Right lobe of liver (tissue), 6 donors: ENCODE results near the gene CYB5RL. TPM values are rescaled to one million over a fixed set of nuclear protein-coding genes. Genes with fewer than 3 reads are reported as not detected.

Experiments used
- ATAC-seq, 4 donors: fragments of 200-7000 bp; cut with Tn5 transposase; one replicate each; pipeline ENCODE4 v1.9.1; 2020; ENCODE audit warnings: mild to moderate bottlenecking in 4 of 4, moderate library complexity in 4 of 4
- DNase-seq, 3 donors: peaks; one replicate each; pipeline ENCODE4 v3.0.0-alpha.2; 2020
- H3K27ac ChIP-seq, 3 donors: fragments of 200-600 bp; one replicate each; pipeline ENCODE4 v1.8.0; 2022
- H3K27me3 ChIP-seq, 2 donors: fragments of 200-600 bp; one replicate each; pipeline ENCODE4 v1.8.0; 2022
- H3K36me3 ChIP-seq, 4 donors: fragments of 200-600 bp; sonication (generic) in 1 of 4; one replicate each; pipeline versions ENCODE4 v1.5.1 to v1.8.0; 2017 to 2022; ENCODE audit warnings: control low read depth in 1 of 4
- H3K4me1 ChIP-seq, 4 donors: fragments of 200-600 bp; sonication (generic) in 1 of 4; one replicate each; pipeline versions ENCODE4 v1.5.1 to v1.8.0; 2017 to 2022; ENCODE audit warnings: control low read depth in 1 of 4
- H3K4me3 ChIP-seq, 3 donors: fragments of 200-600 bp; one replicate each; pipeline ENCODE4 v1.8.0; 2022
- H3K9me3 ChIP-seq, 4 donors: fragments of 200-600 bp; sonication (generic) in 1 of 4; one replicate each; pipeline versions ENCODE4 v1.5.1 to v1.8.0; 2017 to 2022; ENCODE audit warnings: control low read depth in 1 of 4
- CTCF ChIP-seq, 4 donors: fragments of 200-600 bp in 3 of 4; fragments of 450-650 bp in 1 of 4; IDR thresholded peaks; one replicate each; pipeline versions ENCODE4 v1.5.1 to v1.8.0; 2016 to 2022; ENCODE audit warnings: antibody characterized with exemption in 4 of 4, mild to moderate bottlenecking in 2 of 4
- POLR2A ChIP-seq: fragments of 450-650 bp; IDR thresholded peaks from one replicate; pipeline ENCODE4 v1.6.1; 2017; ENCODE audit warnings: antibody characterized with exemption, mild to moderate bottlenecking
- WGBS: methylation state at CpG from one replicate; pipeline ENCODE4 v1.1.6; 2018; ENCODE audit warnings: low coverage, low lambda C conversion rate; ENCODE audit not compliant: insufficient coverage; ENCODE audit errors: missing lambda C conversion rate; 5-methylcytosine and 5-hydroxymethylcytosine counted together
- intact Hi-C, 2 donors: fragments of 100-400 bp; cut with DNase I; formaldehyde crosslinking; loops; one replicate each; pipeline versions ENCODE4 v1.11.2 to v1.14.1; 2022
- total RNA-seq, 6 experiments: library from RNA; depleted of rRNA in 2 of 6; stranded (reverse); fragments of >200 nt in 2 of 6; fragmentation: NEBNext Ultra II Directional in 3 of 6; extraction: Animal tissue kit (Norgen Biotek cat#: 25700) in 3 of 6; gene quantifications; one replicate each; pipeline versions ENCODE4 v1.1.0 to v1.2.4, GENCODE V29; 2016 to 2023
- donor health status: DM: no; HTN: yes; CAD: no.
- donor health status: DM: no; HTN: no; CAD: no.
- donor health status: DM: no; HTN: no; CAD: no.
- donor health status: DM: no; HTN: yes; CAD: no.
- donor health status: DM: no; HTN: yes; CAD: no.

The CYB5RL gene
- total RNA-seq, 6 experiments from 2014 or later = 2.5 to 4.6 (median 3.0) TPM

GRCh38 chr1:54178296-54179070 is 21.3 kb downstream of the CYB5RL start:
- H3K27ac ChIP-seq = no peak overlapping the region
- H3K36me3 ChIP-seq = no peaks in the 10 kb centered on the region
- 42% methylated on average over 2 of the region's 9 CpGs for WGBS
- no peaks in the 10 kb centered on the region for H3K27me3 ChIP-seq
- peaks cover 0 to under 1% (median 0%) of the 10 kb centered on the region in 4 donors for H3K4me1 ChIP-seq
- ATAC-seq = no peak
- no peak overlapping the region for H3K4me3 ChIP-seq
- no peaks in the 10 kb centered on the region for H3K9me3 ChIP-seq
- TF ChIP-seq CTCF (IDR thresholded peaks at IDR 0.05) = no peak
- no peak for TF ChIP-seq POLR2A
- no peak for DNase-seq
- intact Hi-C loops = no loop called here

GRCh38 chr1:54177726-54178125 is 22.1 kb downstream of the CYB5RL start:
- 80% methylated on average over 2 of the region's 8 CpGs for WGBS

GRCh38 chr1:54176621-54177327 is 23.1 kb downstream of the CYB5RL start:
- TF ChIP-seq CTCF (IDR thresholded peaks at IDR 0.05) (no peak), POLR2A (no peak)
- DNase-seq (no peak), ATAC-seq (no peak)
- Histone ChIP-seq H3K4me1 (peaks cover 0 to 12% (median 0%) of the 10 kb centered on the region in 4 donors), H3K27ac (no peak overlapping the region), H3K36me3 (no peaks in the 10 kb centered on the region), H3K9me3 (no peaks in the 10 kb centered on the region), H3K27me3 (no peaks in the 10 kb centered on the region), H3K4me3 (no peak overlapping the region)
- intact Hi-C loops = no loop called here
- WGBS = 86% methylated on average over 3 of the region's 6 CpGs

More at GRCh38 chr1:54177726-54178125, 22.1 kb downstream of the CYB5RL start:
- Histone ChIP-seq H3K9me3 (no peaks in the 10 kb centered on the region), H3K27me3 (no peaks in the 10 kb centered on the region), H3K27ac (no peak overlapping the region), H3K4me1 (peaks cover 0 to 8% (median 0%) of the 10 kb centered on the region in 4 donors), H3K36me3 (no peaks in the 10 kb centered on the region), H3K4me3 (no peak overlapping the region)
- intact Hi-C loops = no loop called here
- no peak for DNase-seq
- no peak for ATAC-seq
- TF ChIP-seq POLR2A (no peak), CTCF (IDR thresholded peaks at IDR 0.05) (no peak)

GRCh38 chr1:54174106-54174505 is 25.7 kb downstream of the CYB5RL start:
- TF ChIP-seq CTCF (IDR thresholded peaks at IDR 0.05) = no peak
- TF ChIP-seq POLR2A = no peak
- WGBS = 83% methylated on average over 1 of the region's 4 CpGs
- Histone ChIP-seq H3K4me1 (peaks cover 0 to 12% (median 0%) of the 10 kb centered on the region in 4 donors), H3K27ac (no peak overlapping the region), H3K27me3 (no peaks in the 10 kb centered on the region), H3K36me3 (no peaks in the 10 kb centered on the region), H3K9me3 (no peaks in the 10 kb centered on the region), H3K4me3 (no peak overlapping the region)
- DNase-seq = no peak
- ATAC-seq = no peak
- intact Hi-C loops = no loop called here
